ENCODE results near the gene FOS. TPM values are rescaled to one million over a fixed set of nuclear protein-coding genes. Genes with fewer than 3 reads are reported as not detected.
"Not testable (repeated sequence)": the region's sequence is repeated elsewhere in the genome, so short reads cannot be mapped to it uniquely, and the experiment has no call there.

Gene FOS
- total RNA-seq, 1 donor from 2014 or later, result 32.9 TPM

DNA sequence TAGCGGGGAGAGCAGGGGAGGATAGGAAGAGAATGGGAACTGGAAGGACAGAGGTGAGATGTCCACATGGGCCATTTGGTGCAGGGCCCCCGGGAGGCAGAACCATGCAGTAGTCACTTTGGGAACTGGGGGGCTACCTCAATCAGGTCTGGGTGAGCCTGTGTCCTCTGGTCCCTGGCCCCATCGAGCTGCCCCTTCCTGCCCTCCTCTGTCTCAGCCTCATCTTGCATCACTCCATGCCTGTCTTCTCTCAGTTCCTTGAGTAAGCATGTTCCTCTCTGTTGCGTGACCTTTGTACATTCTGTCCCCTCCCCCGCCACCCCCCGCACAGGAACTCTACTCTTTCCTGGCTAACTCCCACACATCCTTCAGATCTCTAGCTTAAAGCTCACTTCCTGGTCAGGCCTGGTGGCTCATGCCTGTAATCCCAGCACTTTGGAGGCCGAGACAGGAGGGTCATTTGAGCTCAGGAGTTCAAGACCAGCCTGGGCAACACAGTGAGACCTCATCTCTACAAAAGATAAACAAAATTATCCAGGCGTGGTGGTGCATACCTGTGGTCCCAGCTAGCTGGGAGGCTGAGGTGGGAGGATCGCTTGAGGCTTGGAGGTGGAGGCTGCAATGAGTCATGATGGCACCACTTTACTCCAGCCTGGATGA is 23.2 kb downstream of the FOS start:
- no peaks in the 10 kb centered on the region for H3K36me3 Mint-ChIP-seq
- Histone ChIP-seq H3K36me3 (no peaks in the 10 kb centered on the region), H3K4me1 (no peaks in the 10 kb centered on the region), H2AFZ (replicated peaks) (no peak overlapping the region), H3K9me3 (ENCODE audit: low read depth) (no peaks in the 10 kb centered on the region), H3K27me3 (no peaks in the 10 kb centered on the region), H3K27ac (no peak overlapping the region), H3K79me2 (ENCODE audit: low read depth) (no peaks in the 10 kb centered on the region), H4K20me1 (ENCODE audit: low read depth) (no peaks in the 10 kb centered on the region), H3F3A (ENCODE audit: low read depth) (no peaks in the 10 kb centered on the region), H3K4me3 (no peak overlapping the region), H3K9ac (no peak overlapping the region), H3K4me2 (no peak overlapping the region)
- no peak overlapping the region for H3K27ac Mint-ChIP-seq
- no peaks in the 10 kb centered on the region for H3K9me3 Mint-ChIP-seq
- peaks cover 2% of the 10 kb centered on the region for H3K27me3 Mint-ChIP-seq (ENCODE audit: insufficient read depth, low read depth)
- DNase-seq (ENCODE audit: low spot score), result no peak
- peaks cover 5% of the 10 kb centered on the region for H3K4me1 Mint-ChIP-seq
- no peak for TF ChIP-seq EZH2phosphoT487 (IDR thresholded peaks at IDR 0.05)
- peak overlapping the region; percentile 21 for H3K4me3 Mint-ChIP-seq

DNA sequence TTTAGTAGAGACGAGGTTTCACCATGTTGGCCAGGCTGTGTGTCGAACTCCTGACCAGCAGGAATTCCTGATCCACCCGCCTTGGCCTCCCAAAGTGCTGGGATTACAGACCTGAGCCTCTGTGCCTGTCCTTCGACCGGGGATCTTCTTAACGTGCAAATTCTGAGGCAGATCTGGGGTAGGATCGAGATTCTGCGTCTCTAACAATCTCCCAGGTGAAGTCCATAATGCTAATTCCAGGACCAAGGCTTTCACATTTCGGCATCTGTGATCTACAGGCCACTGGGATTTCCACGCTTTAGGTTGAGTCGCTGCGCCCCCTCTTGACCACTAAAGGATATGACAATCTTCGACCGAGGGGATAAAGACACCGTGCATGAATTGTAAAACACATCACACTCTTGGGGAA is 24.8 kb downstream of the FOS start:
- H3K36me3 ChIP-seq, result no peaks in the 10 kb centered on the region
- no peak for TF ChIP-seq EZH2 (IDR thresholded peaks at IDR 0.05)
- TF ChIP-seq, protein P1, sequence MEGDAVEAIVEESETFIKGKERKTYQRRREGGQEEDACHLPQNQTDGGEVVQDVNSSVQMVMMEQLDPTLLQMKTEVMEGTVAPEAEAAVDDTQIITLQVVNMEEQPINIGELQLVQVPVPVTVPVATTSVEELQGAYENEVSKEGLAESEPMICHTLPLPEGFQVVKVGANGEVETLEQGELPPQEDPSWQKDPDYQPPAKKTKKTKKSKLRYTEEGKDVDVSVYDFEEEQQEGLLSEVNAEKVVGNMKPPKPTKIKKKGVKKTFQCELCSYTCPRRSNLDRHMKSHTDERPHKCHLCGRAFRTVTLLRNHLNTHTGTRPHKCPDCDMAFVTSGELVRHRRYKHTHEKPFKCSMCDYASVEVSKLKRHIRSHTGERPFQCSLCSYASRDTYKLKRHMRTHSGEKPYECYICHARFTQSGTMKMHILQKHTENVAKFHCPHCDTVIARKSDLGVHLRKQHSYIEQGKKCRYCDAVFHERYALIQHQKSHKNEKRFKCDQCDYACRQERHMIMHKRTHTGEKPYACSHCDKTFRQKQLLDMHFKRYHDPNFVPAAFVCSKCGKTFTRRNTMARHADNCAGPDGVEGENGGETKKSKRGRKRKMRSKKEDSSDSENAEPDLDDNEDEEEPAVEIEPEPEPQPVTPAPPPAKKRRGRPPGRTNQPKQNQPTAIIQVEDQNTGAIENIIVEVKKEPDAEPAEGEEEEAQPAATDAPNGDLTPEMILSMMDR (IDR thresholded peaks at IDR 0.05), result peak; percentile 91
- Mint-ChIP-seq H3K27ac (no peak overlapping the region), H3K9me3 (no peaks in the 10 kb centered on the region), H3K4me3 (no peak overlapping the region), H3K4me1 (peaks cover 5% of the 10 kb centered on the region), H3K36me3 (no peaks in the 10 kb centered on the region), H3K27me3 (ENCODE audit: insufficient read depth, low read depth) (peaks cover 2% of the 10 kb centered on the region)
- H2AFZ ChIP-seq (replicated peaks), result peak overlapping the region; percentile 78
- H3K4me3 ChIP-seq, result no peak overlapping the region
- H3K9ac ChIP-seq, result no peak overlapping the region
- DNase-seq (ENCODE audit: low spot score), result peak; percentile 83
- peaks cover 4% of the 10 kb centered on the region for H3K4me1 ChIP-seq
- no peaks in the 10 kb centered on the region for H3K27me3 ChIP-seq
- no peaks in the 10 kb centered on the region for H4K20me1 ChIP-seq (ENCODE audit: low read depth)
- no peaks in the 10 kb centered on the region for H3K9me3 ChIP-seq (ENCODE audit: low read depth)
- H3K4me2 ChIP-seq, result no peak overlapping the region
- no peaks in the 10 kb centered on the region for H3F3A ChIP-seq (ENCODE audit: low read depth)
- no peak overlapping the region for H3K27ac ChIP-seq
- H3K79me2 ChIP-seq (ENCODE audit: low read depth), result no peaks in the 10 kb centered on the region

DNA sequence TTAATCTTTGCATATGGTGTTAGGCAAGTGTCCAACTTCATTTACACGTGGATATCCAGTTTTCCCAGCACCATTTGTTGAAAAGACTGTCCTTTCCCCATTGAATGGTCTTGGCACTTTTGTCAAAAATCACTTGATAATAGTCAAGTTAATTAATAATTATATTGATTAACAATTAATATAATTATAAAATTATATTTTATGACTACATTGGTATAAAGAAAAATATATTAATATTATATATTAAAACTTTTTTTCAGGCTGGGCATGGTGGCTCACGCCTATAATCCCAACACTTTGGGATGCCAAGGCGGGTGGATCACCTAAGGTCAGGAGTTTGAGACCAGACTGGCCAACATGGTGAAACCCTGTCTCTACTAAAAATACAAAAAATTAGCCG is 27.8 kb downstream of the FOS start:
- H2AFZ ChIP-seq (replicated peaks); H3K27ac Mint-ChIP-seq; H3K27me3 Mint-ChIP-seq (ENCODE audit: insufficient read depth, low read depth); H3K27ac ChIP-seq; DNase-seq (ENCODE audit: low spot score); H3K4me2 ChIP-seq; H3K36me3 ChIP-seq; H3K4me1 ChIP-seq; H3K4me3 Mint-ChIP-seq; H3K9me3 Mint-ChIP-seq; H3K27me3 ChIP-seq; H4K20me1 ChIP-seq (ENCODE audit: low read depth); H3K9me3 ChIP-seq (ENCODE audit: low read depth); H3K79me2 ChIP-seq (ENCODE audit: low read depth); H3K4me3 ChIP-seq; H3K36me3 Mint-ChIP-seq; H3K9ac ChIP-seq: not testable (repeated sequence)
- H3K4me1 Mint-ChIP-seq, result peaks cover 14% of the 10 kb centered on the region
- H3F3A ChIP-seq (ENCODE audit: low read depth), result peaks cover 15% of the 10 kb centered on the region

DNA sequence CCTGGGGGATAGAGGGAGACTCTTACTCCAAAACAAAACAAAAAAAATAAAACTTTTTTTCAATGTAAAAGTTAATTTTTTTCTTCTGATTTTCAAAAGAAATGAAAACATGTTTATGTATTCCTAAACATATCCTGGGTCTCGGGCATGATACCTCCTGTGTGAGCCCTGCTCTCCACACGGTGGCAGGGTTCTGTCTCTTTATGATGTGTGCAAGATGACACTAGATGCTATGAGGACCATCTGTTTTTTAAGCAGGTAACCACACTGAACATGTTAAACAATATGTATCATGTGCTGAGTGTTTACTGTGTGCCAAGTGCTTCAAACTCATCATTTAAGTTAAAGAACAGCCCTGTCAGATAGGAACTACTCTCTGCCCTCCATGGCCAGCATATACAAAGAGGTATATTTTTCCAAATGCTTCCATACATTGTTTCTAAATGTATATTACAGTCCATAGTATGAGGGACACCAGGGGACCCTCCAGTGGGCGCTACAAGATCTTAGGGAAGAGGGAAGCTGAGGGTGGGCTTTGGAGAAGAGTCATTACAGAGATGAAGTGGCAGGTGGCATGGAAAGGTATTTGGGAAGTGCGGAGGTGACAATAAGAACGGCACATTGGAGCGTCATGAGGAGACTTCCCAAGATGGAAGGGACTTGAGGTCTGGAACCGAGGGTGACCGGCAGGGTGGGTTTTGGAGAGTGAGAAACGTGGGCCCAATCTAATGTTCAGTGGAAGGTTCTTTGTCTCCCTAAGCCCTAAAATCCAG is 28.5 kb downstream of the FOS start:
- H3K79me2 ChIP-seq (ENCODE audit: low read depth), result no peaks in the 10 kb centered on the region
- H2AFZ ChIP-seq (replicated peaks), result peak overlapping the region; percentile 99
- H3K27ac ChIP-seq, result no peak overlapping the region
- no peaks in the 10 kb centered on the region for H3K9me3 ChIP-seq (ENCODE audit: low read depth)
- peaks cover 15% of the 10 kb centered on the region for H3F3A ChIP-seq (ENCODE audit: low read depth)
- H3K9ac ChIP-seq, result no peak overlapping the region
- no peaks in the 10 kb centered on the region for H3K36me3 ChIP-seq
- H3K36me3 Mint-ChIP-seq, result no peaks in the 10 kb centered on the region
- peak; percentile 39 for DNase-seq (ENCODE audit: low spot score)
- TF ChIP-seq EZH2 (IDR thresholded peaks at IDR 0.05), result no peak
- TF ChIP-seq, protein P1 (IDR thresholded peaks at IDR 0.05), result peak; percentile 52
- no peak overlapping the region for H3K4me3 ChIP-seq
- peak overlapping the region; percentile 11 for H3K27ac Mint-ChIP-seq
- no peaks in the 10 kb centered on the region for H4K20me1 ChIP-seq (ENCODE audit: low read depth)
- H3K9me3 Mint-ChIP-seq, result no peaks in the 10 kb centered on the region
- H3K4me1 ChIP-seq, result peaks cover 4% of the 10 kb centered on the region
- peaks cover 17% of the 10 kb centered on the region for H3K4me1 Mint-ChIP-seq
- no peaks in the 10 kb centered on the region for H3K27me3 ChIP-seq
- H3K4me3 Mint-ChIP-seq, result no peak overlapping the region
- H3K27me3 Mint-ChIP-seq (ENCODE audit: insufficient read depth, low read depth), result peaks cover 4% of the 10 kb centered on the region
- H3K4me2 ChIP-seq, result no peak overlapping the region

Data from neural progenitor cell (in vitro differentiated cells).